ENCODE results near the gene GAMT. TPM values are rescaled to one million over a fixed set of nuclear protein-coding genes. Genes with fewer than 3 reads are reported as not detected.

Gene GAMT
- total and polyA plus RNA-seq, 3 experiments from 2014 or later, result 20.4 to 29.5 (median 29.0) TPM

DNA sequence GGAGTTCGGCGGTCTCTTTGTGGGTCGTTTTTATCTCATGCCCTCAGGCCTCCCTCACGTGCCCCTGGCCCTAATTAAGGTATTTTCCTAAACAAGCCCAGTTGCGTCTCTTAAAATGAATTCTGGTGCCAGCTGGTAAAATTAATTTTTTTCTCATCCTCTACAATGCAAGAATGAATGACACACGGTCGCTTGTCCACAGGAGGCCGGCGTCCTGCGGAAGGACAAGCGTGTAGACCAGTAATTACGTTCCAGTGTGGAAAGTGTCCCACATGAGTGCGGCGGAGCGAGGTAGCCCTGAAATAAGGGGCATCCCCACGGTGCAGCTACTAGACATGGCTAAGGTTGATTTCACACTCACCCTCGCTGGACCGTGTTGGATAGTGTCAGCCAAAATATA lies 52.1 kb downstream of the GAMT start:
- no peak overlapping the region for H3K4me3 ChIP-seq (ENCODE audit: low read length)
- Mint-ChIP-seq H3K9me3 (no peaks in the 10 kb centered on the region), H3K27me3 (peaks cover 0 to 3% of the 10 kb centered on the region in 2 donors), H3K4me1 (peaks cover 3 to 5% (median 5%) of the 10 kb centered on the region in 3 donors), H3K4me3 (no peak overlapping the region), H3K27ac (no peak overlapping the region), H3K36me3 (no peaks in the 10 kb centered on the region)
- H3K36me3 ChIP-seq (ENCODE audit: insufficient read depth, low read length), result no peaks in the 10 kb centered on the region
- CTCF ChIA-PET, result interaction anchor here (1.4 kb wide), 1 partner anchor 22 kb away, joined by 5 read pairs; no protein-coding TSS in a partner anchor
- no peaks in the 10 kb centered on the region for H3K27me3 ChIP-seq (ENCODE audit: insufficient read depth, low read length, poor library complexity, severe bottlenecking)
- no peak overlapping the region for H3K27ac ChIP-seq (ENCODE audit: low read depth, low read length)
- no peaks in the 10 kb centered on the region for H3K9me3 ChIP-seq (ENCODE audit: low read length)
- POLR2A ChIA-PET, result no interaction called here
- no peaks in the 10 kb centered on the region for H3K4me1 ChIP-seq (ENCODE audit: insufficient read depth, low read length)
- DNase-seq, result no peak

Other genes starting within 250 kb of the GAMT start
- 10 to 100 TPM; 59.0 to 61.0 TPM for gene SBNO2, start 227.3 kb downstream of the GAMT start, total RNA-seq
- 4.3 TPM for gene SBNO2, start 227.3 kb downstream of the GAMT start, polyA plus RNA-seq
- 10 to 100 TPM; 66.9 to 69.7 TPM for gene STK11, start 195.8 kb downstream of the GAMT start, total RNA-seq
- gene STK11, start 195.8 kb downstream of the GAMT start, polyA plus RNA-seq, result 37.0 TPM
- gene CBARP, start 163.5 kb downstream of the GAMT start, total RNA-seq, result under 1 TPM; 0.22 to 0.80 TPM
- not detected for gene CBARP, start 163.5 kb downstream of the GAMT start, polyA plus RNA-seq
- 100 to 1,000 TPM; 179 to 180 TPM for gene ATP5F1D, start 159.8 kb downstream of the GAMT start, total RNA-seq
- 271 TPM for gene ATP5F1D, start 159.8 kb downstream of the GAMT start, polyA plus RNA-seq
- gene MIDN, start 153.0 kb downstream of the GAMT start, total RNA-seq, result 10 to 100 TPM; 39.8 to 45.3 TPM
- gene MIDN, start 153.0 kb downstream of the GAMT start, polyA plus RNA-seq, result 14.6 TPM
- 100 to 1,000 TPM; 253 to 258 TPM for gene CIRBP, start 132.2 kb downstream of the GAMT start, total RNA-seq
- 238 TPM for gene CIRBP, start 132.2 kb downstream of the GAMT start, polyA plus RNA-seq
- 100 to 1,000 TPM; 113 TPM for gene FAM174C, start 126.0 kb downstream of the GAMT start, total RNA-seq
- 100 TPM for gene FAM174C, start 126.0 kb downstream of the GAMT start, polyA plus RNA-seq
- gene EFNA2, start 115.7 kb downstream of the GAMT start, total RNA-seq, result not detected
- not detected for gene EFNA2, start 115.7 kb downstream of the GAMT start, polyA plus RNA-seq
- 100 to 1,000 TPM; 102 to 104 TPM for gene NDUFS7, start 17.6 kb downstream of the GAMT start, total RNA-seq
- gene NDUFS7, start 17.6 kb downstream of the GAMT start, polyA plus RNA-seq, result 207 TPM
- 100 to 1,000 TPM; 253 TPM for gene DAZAP1, start 6.0 kb upstream of the GAMT start, total RNA-seq
- gene DAZAP1, start 6.0 kb upstream of the GAMT start, polyA plus RNA-seq, result 7.7 TPM
- 1,000 to 10,000 TPM; 1,485 to 1,540 TPM for gene RPS15, start 36.9 kb upstream of the GAMT start, total RNA-seq
- 2,756 TPM for gene RPS15, start 36.9 kb upstream of the GAMT start, polyA plus RNA-seq
- under 1 TPM; 0.09 to 0.11 TPM for gene APC2, start 48.6 kb upstream of the GAMT start, total RNA-seq
- not detected for gene APC2, start 48.6 kb upstream of the GAMT start, polyA plus RNA-seq
- 10 to 100 TPM; 36.9 to 41.4 TPM for gene C19orf25, start 77.7 kb upstream of the GAMT start, total RNA-seq
- 56.7 TPM for gene C19orf25, start 77.7 kb upstream of the GAMT start, polyA plus RNA-seq
- 1 to 10 TPM; 1.0 to 1.3 TPM for gene PCSK4, start 88.8 kb upstream of the GAMT start, total RNA-seq
- gene PCSK4, start 88.8 kb upstream of the GAMT start, polyA plus RNA-seq, result 1.0 TPM
- 1 to 10 TPM; 1.8 to 2.0 TPM for gene REEP6, start 89.6 kb upstream of the GAMT start, total RNA-seq
- 4.5 TPM for gene REEP6, start 89.6 kb upstream of the GAMT start, polyA plus RNA-seq
- 1 to 10 TPM; 2.3 to 2.7 TPM for gene ADAMTSL5, start 111.5 kb upstream of the GAMT start, total RNA-seq
- 1.0 TPM for gene ADAMTSL5, start 111.5 kb upstream of the GAMT start, polyA plus RNA-seq
- gene PLK5, start 122.5 kb upstream of the GAMT start, total RNA-seq, result not detected
- gene PLK5, start 122.5 kb upstream of the GAMT start, polyA plus RNA-seq, result not detected
- 10 to 100 TPM; 10.8 TPM for gene MEX3D, start 166.8 kb upstream of the GAMT start, total RNA-seq
- not detected for gene MEX3D, start 166.8 kb upstream of the GAMT start, polyA plus RNA-seq
- gene MBD3, start 191.3 kb upstream of the GAMT start, total RNA-seq, result 100 to 1,000 TPM; 127 to 138 TPM
- gene MBD3, start 191.3 kb upstream of the GAMT start, polyA plus RNA-seq, result 13.7 TPM
- gene UQCR11, start 203.9 kb upstream of the GAMT start, total RNA-seq, result 100 to 1,000 TPM; 239 to 266 TPM
- 613 TPM for gene UQCR11, start 203.9 kb upstream of the GAMT start, polyA plus RNA-seq

Data from CD8-positive, alpha-beta memory T cell (primary cell).